ENCODE data around the gene MLXIPL.
"Not testable (repeated sequence)": the region's sequence is repeated elsewhere in the genome, so short reads cannot be mapped to it uniquely, and the experiment has no call there.

The MLXIPL gene, protein sequence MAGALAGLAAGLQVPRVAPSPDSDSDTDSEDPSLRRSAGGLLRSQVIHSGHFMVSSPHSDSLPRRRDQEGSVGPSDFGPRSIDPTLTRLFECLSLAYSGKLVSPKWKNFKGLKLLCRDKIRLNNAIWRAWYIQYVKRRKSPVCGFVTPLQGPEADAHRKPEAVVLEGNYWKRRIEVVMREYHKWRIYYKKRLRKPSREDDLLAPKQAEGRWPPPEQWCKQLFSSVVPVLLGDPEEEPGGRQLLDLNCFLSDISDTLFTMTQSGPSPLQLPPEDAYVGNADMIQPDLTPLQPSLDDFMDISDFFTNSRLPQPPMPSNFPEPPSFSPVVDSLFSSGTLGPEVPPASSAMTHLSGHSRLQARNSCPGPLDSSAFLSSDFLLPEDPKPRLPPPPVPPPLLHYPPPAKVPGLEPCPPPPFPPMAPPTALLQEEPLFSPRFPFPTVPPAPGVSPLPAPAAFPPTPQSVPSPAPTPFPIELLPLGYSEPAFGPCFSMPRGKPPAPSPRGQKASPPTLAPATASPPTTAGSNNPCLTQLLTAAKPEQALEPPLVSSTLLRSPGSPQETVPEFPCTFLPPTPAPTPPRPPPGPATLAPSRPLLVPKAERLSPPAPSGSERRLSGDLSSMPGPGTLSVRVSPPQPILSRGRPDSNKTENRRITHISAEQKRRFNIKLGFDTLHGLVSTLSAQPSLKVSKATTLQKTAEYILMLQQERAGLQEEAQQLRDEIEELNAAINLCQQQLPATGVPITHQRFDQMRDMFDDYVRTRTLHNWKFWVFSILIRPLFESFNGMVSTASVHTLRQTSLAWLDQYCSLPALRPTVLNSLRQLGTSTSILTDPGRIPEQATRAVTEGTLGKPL

DNA sequence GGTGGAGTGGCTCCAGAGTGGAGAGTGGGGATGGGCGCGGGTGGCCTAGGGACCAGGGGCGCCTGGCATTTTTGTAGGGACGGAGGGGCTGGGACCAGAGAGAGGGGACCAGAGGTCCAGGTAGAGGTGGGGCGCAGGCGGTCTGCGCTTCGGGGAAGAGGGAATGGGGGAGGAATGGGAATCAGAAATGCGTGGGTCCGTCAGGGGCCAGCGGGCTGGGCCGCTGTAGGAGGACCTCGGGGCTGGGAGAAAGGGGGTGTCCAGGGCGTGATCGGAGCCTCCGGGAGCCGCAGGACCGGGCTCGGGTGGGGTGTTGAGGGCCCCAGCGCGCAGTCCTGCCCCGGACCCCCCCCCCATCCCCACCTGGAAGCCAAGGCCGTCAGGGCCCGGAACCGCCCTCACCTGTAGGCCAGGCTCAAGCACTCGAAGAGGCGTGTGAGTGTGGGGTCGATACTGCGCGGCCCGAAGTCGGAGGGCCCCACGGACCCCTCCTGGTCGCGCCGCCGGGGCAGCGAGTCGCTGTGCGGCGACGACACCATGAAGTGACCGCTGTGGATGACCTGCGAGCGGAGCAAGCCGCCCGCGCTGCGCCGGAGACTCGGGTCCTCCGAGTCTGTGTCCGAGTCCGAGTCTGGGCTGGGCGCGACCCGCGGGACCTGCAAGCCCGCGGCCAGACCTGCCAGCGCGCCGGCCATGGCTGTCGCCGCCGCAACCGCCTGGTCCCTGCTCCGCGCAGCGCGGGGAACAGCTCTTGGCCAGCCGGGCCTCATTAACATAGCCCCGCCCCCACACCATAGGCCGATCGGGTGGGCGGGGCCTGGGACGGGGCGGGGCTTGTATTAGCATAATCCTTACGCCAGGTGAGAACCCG, at the start of gene MLXIPL:
Gene MLXIPL, minus strand, starts transcription at position 725 of the 871 bp plus-strand sequence. Its CDS starts 30 bp downstream, at position 695.
- peak; percentile 60 for DNase-seq (ENCODE audit: low read depth)

DNA sequence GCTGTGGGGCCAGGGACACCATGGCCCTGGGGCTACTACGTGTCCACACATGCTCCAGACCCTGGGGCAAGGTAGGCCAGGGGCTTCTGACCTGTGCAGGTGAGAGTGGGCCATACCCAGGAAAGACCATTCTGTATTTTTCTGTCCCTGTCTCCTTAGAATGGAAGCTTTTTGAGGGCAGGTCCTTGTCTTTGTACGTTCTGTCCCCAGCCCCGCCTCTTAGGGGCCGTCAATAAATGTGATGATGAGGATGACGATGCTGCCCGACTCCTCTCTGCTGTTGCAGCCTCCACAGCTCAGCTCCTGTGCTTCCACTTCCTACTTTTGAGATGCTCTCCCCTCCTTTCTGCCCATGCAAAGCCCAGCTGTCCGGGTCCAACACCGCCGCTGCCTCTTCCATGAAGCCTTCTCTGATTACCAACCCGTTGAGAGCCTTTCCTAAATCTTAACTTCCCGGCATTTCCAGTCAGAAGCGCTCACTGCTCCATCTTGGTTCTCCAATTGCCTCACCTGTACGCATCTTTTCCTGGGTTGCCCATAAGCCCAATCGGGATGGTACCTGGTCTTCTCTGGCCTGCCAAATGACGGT, 47.6 kb upstream of the MLXIPL start:
- DNase-seq (ENCODE audit: low read depth) = no peak

DNA sequence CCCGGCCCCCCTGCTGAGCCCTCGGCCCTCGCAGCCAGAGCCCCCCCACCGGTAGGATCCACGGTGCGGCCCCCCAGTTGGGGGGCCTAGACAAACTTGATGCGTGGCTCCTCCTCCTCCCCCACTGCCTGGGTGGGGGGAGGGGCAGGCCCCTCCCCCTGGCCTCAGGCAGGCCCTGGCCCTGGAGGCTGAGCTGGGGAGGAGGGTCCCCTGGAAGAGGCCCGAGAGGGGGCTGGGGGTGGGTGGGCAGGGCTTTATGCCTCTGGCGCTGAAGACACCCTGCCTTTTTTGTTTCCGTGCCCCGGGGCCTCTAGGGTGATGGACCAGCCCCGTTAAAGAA, 47.0 kb upstream of the MLXIPL start:
- DNase-seq (ENCODE audit: low read depth) = no peak

DNA sequence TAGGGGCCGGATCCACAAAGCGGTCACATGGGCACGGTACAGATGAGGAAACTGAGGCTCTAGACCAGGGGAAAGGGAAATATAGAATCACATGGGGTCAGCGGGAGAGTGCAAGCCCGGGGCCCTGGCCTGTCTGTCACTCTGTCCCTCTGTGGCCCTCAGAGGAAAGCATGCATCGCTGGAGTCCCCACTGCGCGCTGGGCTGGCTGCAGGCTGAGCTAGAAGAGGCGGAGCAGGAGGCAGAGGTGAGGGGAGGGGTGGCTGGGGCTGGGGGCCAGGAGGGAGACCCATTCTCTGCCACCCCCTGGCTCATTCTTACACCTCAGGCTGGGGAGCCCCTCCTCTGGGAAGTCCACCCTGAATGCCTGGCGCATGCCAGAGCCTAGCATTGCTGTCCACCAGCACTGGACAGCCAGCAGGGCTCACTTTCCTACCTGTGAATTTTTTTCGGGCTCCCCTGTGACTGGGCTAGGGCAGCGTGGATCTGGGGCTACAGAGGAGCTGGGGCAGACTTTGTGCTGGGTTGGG, 45.6 kb upstream of the MLXIPL start:
- DNase-seq (ENCODE audit: low read depth) = no peak

DNA sequence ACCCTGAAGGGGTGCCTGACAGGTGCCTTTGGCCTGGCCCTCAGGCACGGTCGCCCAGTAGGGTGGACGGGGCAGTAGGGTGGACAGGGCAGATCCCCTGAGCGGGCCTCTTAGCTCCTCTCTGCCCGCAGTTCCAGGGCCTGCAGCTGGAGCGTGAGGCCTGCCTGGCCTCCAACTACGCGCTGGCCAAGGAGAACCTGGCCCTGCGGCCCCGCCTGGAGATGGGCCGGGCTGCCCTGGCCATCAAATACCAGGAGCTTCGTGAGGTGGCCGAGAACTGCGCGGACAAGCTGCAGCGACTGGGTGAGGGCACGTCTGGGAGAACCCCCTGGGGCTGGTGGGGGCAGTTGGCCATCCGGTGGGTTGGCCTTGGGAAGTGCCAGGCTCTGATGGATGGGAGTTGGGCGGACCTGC, 45.0 kb upstream of the MLXIPL start:
- no peak for DNase-seq (ENCODE audit: low read depth)

DNA sequence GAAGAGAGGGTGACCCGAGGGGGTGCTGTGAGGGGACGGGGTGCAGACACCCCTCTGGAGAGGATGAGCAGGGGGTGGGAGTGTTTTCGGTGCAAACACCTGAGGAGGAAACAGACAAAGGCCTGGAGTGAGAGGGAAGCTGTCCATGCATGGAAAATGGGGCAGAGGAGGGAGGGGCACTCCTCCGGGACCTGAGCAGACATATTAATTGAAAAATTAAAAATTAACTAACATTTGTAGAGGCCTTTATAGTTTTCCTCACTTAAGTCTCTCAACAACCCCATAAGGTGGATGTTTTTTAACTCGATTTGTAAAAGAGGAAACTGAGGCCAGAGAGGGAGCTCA, 44.5 kb upstream of the MLXIPL start:
- DNase-seq (ENCODE audit: low read depth) = no peak

DNA sequence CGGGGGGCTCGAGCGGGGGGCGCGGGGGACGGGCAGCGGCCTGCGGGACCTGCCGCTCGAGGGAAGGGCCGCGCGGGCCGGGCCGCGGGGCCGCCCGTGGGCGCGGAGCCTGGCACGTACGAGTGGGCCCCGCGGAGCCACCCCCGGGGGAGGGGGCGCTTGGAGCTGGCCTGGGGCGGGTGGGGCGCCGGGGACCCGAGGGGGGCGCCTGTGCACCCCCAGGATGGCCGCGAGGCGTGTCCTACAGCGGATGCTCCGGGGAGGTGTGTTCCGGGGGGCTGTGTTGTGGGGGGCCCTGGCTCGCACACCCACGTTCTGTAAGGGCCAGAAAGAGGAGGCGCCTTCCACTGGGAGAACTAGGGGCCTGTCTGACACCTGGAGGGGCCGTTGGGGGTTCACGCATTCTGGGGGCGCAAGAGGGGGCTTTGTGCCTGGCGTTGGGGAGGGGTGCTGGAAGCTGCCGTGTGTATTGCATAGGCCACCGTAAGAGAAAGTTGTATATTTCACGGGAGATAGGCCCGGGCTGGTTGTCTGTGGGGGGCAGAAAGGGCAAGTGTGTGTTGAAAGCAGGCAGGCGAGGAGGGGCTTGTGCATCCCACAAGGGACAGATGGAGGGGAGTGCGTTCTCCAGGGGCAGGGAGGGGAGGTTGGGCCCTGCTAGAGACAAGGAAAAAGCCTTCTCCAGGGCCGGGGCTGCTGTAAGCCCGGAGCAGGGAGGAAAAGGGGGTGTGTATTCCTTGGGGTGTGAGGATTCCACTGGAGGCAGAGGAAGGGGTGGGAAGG, 44.0 kb upstream of the MLXIPL start:
- no peak for DNase-seq (ENCODE audit: low read depth)

DNA sequence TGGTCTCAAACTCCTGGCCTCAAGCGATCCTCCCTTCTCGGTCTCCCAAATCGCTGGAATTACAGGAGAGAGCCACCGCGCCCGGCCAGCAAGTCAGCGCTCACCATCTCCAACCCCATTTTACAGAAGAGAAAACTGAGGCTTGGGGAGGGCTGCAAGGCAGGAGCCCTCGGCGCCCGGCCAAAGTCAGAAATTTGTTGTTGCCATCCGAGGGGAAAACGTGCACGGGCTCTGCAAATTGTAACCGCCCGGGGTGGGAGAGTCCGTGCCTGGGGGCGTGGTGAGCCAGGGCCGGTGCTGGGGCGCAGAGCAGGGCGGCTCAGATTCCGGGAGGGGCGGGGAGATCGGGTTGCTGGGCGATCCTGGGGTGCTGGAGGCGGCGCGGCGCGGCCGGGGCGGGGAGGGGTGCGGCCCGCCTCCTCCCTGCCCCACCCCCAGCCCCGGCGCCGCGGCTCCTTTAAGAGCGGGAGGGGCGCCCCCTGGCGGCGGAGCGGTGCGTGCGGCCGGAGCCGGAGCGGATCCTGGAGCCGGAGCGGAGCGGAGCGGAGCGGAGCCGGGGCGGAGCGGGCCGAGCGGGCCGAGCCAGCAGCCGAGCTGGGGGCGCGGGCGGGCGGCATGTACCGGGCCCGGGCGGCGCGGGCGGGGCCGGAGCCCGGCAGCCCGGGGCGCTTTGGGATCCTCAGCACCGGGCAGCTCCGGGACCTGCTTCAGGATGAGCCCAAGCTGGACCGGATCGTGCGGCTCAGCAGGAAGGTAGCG, 43.2 kb upstream of the MLXIPL start, which contains the start of gene VPS37D:
Gene VPS37D, plus strand, starts transcription at position 488 of the 759 bp plus-strand sequence. Its CDS starts 128 bp downstream, at position 616.
- DNase-seq (ENCODE audit: low read depth) = peak; percentile 94

DNA sequence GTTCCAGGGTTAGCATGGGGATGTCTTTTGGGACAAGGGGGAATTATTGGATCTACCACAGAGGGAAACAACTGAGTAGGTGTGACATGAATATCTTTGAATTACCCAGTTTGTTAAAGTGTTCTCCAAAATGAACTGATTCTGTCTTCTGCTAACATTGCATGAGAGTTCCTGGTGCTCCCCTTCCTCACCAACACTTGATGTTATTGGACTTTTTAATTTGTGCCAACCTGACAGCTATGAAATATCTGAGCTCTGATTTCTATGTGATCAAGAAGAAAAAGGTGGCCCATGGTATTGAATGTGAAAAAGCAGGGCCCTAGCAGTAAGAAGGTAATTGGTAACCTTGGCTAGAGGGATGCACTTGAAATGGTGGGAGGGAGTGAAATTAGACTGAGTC, 38.7 kb upstream of the MLXIPL start:
- DNase-seq (ENCODE audit: low read depth) = no peak

DNA sequence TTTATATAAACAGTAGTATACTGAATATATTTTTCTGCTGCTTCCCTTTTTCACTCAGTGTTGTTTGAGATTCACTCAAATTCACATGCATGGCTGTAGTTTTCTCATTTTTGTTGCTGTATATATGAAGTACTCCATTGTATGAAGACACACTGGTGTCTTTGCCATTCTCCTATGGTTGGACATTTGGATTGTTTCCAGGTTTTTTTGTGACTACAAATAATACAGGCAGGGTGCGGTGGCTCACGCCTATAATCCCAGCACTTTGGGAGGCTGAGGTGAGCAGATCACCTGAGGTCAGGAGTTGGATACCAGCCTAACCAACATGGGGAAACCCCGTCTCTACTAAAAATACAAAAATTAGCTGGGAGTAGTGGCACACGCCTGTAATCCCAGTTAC, 36.3 kb upstream of the MLXIPL start:
- not testable (repeated sequence) for DNase-seq (ENCODE audit: low read depth)

DNA sequence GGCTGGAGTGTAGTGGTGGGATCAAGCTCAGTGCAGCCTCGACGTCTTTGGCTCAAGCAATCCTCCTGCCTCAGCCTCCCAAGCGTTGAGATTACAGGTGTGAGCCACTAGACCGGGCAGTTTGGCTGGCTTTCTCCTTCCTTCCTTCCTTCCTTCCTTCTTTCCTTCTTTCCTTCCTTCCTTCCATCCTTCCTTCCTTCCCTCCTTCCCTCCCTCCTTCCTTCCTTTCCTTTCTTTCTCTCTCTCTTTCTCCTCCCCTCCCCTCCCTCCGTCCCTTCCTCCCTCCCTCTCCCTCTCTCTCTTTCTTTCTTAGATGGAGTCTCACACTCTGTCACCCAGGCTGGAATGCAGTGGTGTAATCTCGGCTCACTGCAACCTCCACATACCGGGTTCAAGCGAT, 35.7 kb upstream of the MLXIPL start:
- DNase-seq (ENCODE audit: low read depth) = no peak

DNA sequence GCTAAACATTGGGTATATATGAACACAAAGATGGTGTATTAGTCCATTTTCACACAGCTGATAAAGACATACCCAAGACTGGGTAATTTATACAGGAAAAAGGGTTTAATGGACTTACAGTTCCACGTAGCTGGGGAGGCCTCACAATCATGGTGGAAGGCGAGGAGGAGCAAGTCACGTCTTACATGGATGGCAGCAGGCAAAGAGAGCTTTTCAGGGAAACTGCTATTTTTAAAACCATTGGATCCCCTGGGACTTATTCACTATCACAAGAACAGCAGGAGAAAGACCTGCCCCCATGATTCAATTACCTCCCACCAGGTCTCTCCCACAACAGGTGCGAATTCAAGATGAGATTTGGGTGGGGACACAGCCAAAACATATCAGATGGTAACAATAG, 31.0 kb upstream of the MLXIPL start:
- not testable (repeated sequence) for DNase-seq (ENCODE audit: low read depth)

DNA sequence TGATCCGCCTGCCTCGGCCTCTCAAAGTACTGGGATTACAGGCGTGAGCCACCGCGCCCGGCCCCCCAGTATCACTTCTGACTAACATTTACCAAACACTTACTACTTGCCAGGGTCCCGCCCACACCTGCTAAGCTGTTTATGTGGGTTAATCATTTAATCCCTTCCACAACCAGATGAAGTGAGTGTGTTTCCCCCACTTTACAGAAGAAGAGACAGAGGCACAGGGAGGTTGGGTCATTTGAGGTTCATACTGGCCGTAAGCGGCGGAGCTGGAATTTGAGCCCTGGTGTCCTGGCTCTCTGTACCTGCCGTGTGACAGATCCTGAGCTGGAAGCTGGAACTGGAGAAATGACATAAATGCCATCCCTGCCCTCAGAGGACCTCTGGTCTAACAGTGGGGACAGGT, 28.2 kb upstream of the MLXIPL start:
- DNase-seq (ENCODE audit: low read depth) = no peak

DNA sequence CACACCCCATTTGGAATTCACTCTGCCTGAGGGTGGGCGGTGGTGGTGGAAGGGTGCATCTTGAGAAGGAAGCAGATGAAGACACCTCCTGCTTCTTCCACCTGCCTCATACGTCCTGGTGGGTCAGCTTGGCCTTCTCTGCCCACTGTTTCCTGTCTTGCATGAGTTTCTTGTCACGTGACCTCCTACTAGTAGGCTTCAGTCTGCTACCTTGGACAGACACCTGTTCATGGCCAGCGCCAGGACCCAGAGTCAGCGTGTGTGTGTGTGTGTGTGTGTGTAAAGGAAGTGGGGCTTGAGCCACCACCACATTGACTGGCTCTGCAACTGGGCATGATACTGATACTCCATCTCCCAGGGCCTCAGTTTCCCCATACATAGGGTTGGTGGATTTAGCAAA, 26.2 kb upstream of the MLXIPL start:
- no peak for DNase-seq (ENCODE audit: low read depth)

DNA sequence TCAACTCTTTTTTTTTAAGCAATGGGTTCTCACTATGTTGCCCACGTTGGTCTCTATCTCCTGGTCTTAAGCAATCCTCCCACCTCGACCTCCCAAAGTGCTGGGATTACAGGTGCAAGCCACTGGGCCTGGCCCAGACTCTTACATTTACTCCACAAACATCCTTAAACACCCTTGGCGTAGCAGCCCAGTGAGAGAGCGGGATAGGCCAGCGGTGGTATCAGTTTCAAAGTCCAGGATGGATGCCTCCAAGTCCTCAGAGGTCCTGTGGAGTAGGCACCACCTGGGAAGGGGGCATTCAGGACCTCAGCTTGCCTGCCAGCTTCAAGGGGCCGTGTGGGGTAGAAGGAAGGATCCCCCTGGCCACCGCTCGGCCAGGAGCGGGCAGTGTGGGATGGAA, 25.3 kb upstream of the MLXIPL start:
- no peak for DNase-seq (ENCODE audit: low read depth)

DNA sequence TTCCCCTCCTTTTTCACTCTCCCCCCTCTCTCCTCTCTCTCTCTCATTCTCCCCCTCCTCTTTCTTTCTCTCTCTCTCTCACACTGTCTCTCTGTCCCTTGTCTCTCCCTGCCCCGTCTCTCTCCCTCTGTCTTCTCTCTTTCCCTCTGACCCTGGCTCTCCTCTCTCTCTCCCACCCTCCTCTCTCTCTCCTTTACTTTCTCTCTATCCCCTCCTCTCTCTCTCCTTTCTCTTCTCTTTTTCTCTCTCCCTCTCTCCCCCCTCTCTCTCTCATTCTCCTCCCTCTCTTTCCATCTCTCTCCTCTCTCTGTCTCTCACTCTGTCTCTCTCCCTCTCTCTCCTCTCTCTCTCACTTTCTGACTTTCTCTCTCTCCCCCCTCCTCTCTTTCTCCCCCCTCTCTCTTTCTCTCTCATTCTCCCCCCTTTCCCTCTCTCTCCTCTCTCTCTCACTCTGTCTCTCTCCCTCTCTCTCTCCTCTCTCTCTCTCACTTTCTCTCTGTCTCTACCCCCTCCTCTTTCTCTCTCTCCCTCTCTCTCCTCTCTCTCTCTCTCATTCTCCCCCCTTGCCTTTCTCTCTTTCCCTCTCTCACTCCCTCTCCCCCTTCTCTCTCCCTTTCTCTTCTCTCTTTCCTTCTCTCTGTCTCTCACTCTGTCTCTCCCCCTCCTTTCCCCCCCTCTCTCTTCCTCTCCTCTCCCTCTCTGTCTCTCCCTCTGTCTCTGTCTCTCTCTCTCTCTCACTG, 24.4 kb upstream of the MLXIPL start:
- DNase-seq (ENCODE audit: low read depth) = no peak

DNA sequence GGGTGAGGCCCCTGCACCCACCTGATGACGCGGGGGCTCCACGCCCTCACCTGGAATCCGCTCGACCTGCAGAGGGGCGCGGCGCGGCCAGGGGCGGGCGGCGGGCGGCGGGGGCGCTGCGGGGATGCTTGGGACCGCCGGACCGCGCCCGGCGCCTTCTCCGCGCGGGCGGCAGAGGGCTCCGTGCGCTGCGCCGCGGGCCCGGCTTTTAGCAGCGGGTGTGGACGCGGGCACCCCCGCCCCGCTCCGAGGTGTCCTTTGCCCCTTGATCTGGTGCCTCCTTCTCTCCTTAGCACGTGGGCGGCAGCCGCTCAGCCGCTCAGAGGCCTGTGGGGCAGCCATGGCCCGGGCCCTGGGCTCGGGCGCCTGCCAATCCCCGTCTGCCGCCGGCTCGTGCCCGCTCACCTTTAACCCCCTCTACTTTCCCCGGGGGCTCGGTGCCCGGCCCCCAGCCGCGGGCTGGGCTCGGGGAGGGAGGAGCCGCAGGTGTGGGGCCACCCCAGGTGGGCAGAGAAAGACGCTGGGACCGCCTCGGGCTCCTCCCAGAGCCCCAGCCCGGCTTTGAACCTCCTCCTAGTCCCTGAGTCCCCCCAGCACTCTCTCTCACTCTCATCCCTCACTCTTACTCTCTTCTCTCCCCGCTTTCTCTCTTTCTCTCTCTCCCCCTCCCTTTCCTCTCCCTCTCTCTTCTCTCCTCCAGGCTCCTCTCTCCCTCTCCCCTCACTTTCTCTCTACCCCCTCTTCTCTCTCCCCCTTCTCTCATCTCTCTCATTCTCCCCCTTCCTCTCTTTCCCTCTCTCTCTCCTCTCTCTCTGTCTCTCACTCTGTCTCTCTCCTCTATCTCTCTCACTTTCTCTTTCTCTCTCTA, 23.6 kb upstream of the MLXIPL start:
- peak; percentile 21 for DNase-seq (ENCODE audit: low read depth)

Measured in activated T-cell treated with anti-CD3 and anti-CD28 coated beads for 48 hours (primary cell).